Smooth muscle cell (in vitro differentiated cells): ENCODE data around the gene GEMIN7. TPM values are rescaled to one million over a fixed set of nuclear protein-coding genes. Genes with fewer than 3 reads are reported as not detected.

Source experiments
- DNase-seq: peaks from one replicate; lab custom pipeline; 2025; ENCODE audit not compliant: unreplicated experiment; lab: John Stamatoyannopoulos, UW
- H2AFZ ChIP-seq: fragments of 200-600 bp; sonication (generic); 2 replicates; pipeline ENCODE4 v1.6.0; 2016; ENCODE audit warnings: antibody characterized with exemption, low read depth, mild to moderate bottlenecking
- H3F3A ChIP-seq: fragments of 200-600 bp; sonication (generic); 2 replicates; pipeline ENCODE4 v1.6.0; 2017; ENCODE audit warnings: antibody characterized with exemption, low read depth
- H3K27ac ChIP-seq: fragments of 200-600 bp; sonication (generic); 2 replicates; pipeline ENCODE4 v1.5.1; 2016; ENCODE audit warnings: low read depth, mild to moderate bottlenecking
- H3K27me3 ChIP-seq: fragments of 200-600 bp; sonication (generic); 2 replicates; pipeline ENCODE4 v1.6.1; 2016; ENCODE audit warnings: low read depth, mild to moderate bottlenecking
- H3K36me3 ChIP-seq: fragments of 200-600 bp; sonication (generic); 2 replicates; pipeline ENCODE4 v1.5.1; 2016; ENCODE audit warnings: low read depth
- H3K4me1 ChIP-seq: fragments of 200-600 bp; sonication (generic); 2 replicates; pipeline ENCODE4 v1.5.1; 2016; ENCODE audit warnings: low read depth
- H3K4me2 ChIP-seq: fragments of 200-600 bp; sonication (generic); 2 replicates; pipeline ENCODE4 v1.6.0; 2016; ENCODE audit warnings: mild to moderate bottlenecking
- H3K4me3 ChIP-seq: fragments of 200-600 bp; sonication (generic); 2 replicates; pipeline ENCODE4 v1.5.1; 2016; ENCODE audit warnings: mild to moderate bottlenecking
- H3K79me2 ChIP-seq: fragments of 200-600 bp; sonication (generic); 2 replicates; pipeline ENCODE4 v1.6.0; 2016; ENCODE audit warnings: low read depth, mild to moderate bottlenecking
- H3K9ac ChIP-seq: fragments of 200-600 bp; sonication (generic); 2 replicates; pipeline ENCODE4 v1.6.0; 2016; ENCODE audit warnings: low read depth
- H3K9me3 ChIP-seq: fragments of 200-600 bp; sonication (generic); replicated peaks from 2 replicates; pipeline ENCODE4 v1.5.1; 2016; ENCODE audit warnings: low read depth
- H4K20me1 ChIP-seq: fragments of 200-600 bp; sonication (generic); 2 replicates; pipeline ENCODE4 v1.6.0; 2016; ENCODE audit warnings: low read depth
- WGBS: methylation state at CpG from one replicate; pipeline ENCODE4 v1.1.7; 2016; ENCODE audit warnings: low lambda C conversion rate; 5-methylcytosine and 5-hydroxymethylcytosine counted together
- polyA plus RNA-seq: library from polyadenylated mRNA; unstranded; fragments of >200 nt; fragmentation: Nextera tagmentation; extraction: Ambion mirVana; gene quantifications from 2 replicates; pipeline ENCODE4 v1.2.1, GENCODE V29; 2016
- total RNA-seq: library from RNA; depleted of rRNA; stranded (reverse); fragments of >200 nt; gene quantifications from 2 replicates; pipeline ENCODE4 v1.2.3, GENCODE V29; 2014
- TF ChIP-seq, protein P1 (sequence below): fragments of 200-600 bp; sonication (generic); IDR thresholded peaks from 2 replicates; pipeline ENCODE4 v1.5.1; 2017; ENCODE audit warnings: borderline replicate concordance, mild to moderate bottlenecking, antibody characterized with exemption; ENCODE audit not compliant: insufficient read depth, poor library complexity, severe bottlenecking

GEMIN7 gene
- total and polyA plus RNA-seq, 2 experiments from 2014 or later: 50.6 to 67.0 TPM

DNA sequence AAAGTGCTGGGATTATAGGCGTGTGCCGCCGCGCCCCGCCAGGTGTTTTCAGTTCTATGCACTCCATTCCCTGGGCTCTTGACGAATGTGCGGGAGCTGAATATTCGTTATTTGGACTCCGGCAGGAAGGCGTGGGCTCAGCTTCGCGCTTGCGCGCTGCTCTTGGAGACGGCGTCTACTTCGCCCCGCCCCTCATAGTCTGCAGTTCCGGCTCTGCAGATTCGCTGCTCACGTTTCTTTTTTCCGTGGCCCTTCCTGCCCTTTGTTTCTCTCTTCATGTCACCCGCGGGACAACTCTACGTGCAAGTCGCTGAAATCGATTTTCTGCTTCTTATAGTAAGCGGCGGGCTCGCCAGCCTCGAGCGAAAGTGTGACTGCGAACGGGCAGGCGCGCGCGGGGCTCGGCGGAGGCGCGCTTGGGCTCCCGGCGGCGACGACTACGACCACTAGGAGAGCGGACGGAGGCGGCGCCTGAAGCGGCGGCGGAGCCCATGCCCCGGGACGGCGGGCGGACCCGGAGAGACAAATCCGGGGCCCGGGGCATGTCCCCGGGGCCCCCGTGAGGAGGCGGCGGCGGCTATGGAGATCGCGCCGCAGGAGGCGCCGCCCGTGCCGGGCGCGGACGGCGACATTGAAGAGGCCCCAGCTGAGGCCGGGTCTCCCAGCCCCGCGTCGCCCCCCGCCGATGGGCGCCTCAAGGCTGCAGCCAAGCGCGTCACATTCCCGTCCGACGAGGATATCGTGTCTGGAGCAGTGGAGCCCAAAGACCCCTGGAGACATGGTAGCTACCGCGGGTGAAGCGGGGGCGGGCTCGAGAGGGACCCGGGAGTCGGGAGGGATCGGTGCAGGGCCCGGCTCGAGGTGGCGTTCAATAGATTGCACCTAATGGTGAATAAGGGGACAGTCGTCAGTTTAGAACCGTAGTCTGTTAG, 14.0 kb downstream of the GEMIN7 start, which contains the start of gene PPP1R37:
PPP1R37 (plus strand) TSS at position 433 of the 932 bp plus-strand sequence; CDS start at position 580, 147 bp downstream.
- H3K4me1 ChIP-seq: peaks cover 17% of the 10 kb centered on the region
- H3K9ac ChIP-seq: peak within 1 kb of the TSS; percentile 99
- H3K36me3 ChIP-seq: no peaks in the 10 kb centered on the region
- peaks cover 51% of the 10 kb centered on the region for H3K79me2 ChIP-seq
- peak within 1 kb of the TSS; percentile 96 for H3K4me3 ChIP-seq
- H3K9me3 ChIP-seq: no peaks in the 10 kb centered on the region
- TF ChIP-seq, protein P1, sequence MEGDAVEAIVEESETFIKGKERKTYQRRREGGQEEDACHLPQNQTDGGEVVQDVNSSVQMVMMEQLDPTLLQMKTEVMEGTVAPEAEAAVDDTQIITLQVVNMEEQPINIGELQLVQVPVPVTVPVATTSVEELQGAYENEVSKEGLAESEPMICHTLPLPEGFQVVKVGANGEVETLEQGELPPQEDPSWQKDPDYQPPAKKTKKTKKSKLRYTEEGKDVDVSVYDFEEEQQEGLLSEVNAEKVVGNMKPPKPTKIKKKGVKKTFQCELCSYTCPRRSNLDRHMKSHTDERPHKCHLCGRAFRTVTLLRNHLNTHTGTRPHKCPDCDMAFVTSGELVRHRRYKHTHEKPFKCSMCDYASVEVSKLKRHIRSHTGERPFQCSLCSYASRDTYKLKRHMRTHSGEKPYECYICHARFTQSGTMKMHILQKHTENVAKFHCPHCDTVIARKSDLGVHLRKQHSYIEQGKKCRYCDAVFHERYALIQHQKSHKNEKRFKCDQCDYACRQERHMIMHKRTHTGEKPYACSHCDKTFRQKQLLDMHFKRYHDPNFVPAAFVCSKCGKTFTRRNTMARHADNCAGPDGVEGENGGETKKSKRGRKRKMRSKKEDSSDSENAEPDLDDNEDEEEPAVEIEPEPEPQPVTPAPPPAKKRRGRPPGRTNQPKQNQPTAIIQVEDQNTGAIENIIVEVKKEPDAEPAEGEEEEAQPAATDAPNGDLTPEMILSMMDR: peak; percentile 8
- WGBS: 1% methylated on average over 97 of the region's 103 CpGs
- H3K27me3 ChIP-seq: no peaks in the 10 kb centered on the region
- H3F3A ChIP-seq: peaks cover 8% of the 10 kb centered on the region
- H2AFZ ChIP-seq: peak within 1 kb of the TSS; percentile 98
- H3K27ac ChIP-seq: peak within 1 kb of the TSS; percentile 99
- H4K20me1 ChIP-seq: peaks cover 43% of the 10 kb centered on the region
- DNase-seq: peak; percentile 70
- H3K4me2 ChIP-seq: peak within 1 kb of the TSS; percentile 93

DNA sequence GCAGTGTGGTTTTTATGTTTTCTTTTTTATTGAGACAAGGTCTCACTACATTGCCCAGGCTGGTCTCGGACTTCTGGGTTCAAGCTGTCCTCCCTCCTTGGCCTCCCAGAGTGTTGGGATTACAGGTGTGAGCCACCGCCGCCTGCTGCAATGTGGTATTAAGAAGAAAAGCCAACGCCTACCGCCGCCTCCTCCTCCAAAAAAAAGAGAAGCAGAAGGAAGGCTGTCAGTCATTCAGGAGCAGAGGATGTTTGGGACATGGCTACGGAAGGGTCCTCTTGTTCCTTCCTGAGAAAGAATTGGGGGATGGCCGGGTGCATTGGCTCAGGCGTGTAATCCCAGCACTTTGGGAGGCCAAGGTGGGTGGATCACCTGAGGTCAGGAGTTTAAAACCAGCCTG, 15.1 kb downstream of the GEMIN7 start:
- H4K20me1 ChIP-seq: peaks cover 54% of the 10 kb centered on the region
- no peak overlapping the region for H3K27ac ChIP-seq
- TF ChIP-seq, protein P1: no peak
- peaks cover 8% of the 10 kb centered on the region for H3F3A ChIP-seq
- peak overlapping the region; percentile 99 for H3K9ac ChIP-seq
- no peak overlapping the region for H2AFZ ChIP-seq
- H3K4me2 ChIP-seq: peak overlapping the region; percentile 93
- H3K36me3 ChIP-seq: no peaks in the 10 kb centered on the region
- DNase-seq: no peak
- peaks cover 59% of the 10 kb centered on the region for H3K79me2 ChIP-seq
- H3K9me3 ChIP-seq: no peaks in the 10 kb centered on the region
- peaks cover 27% of the 10 kb centered on the region for H3K4me1 ChIP-seq
- WGBS: 82% methylated on average over 9 of the region's 9 CpGs
- H3K27me3 ChIP-seq: no peaks in the 10 kb centered on the region
- peak overlapping the region; percentile 96 for H3K4me3 ChIP-seq

GRCh38 chr19:45094707-45095106, 15.6 kb downstream of the GEMIN7 start:
- H3K9me3 ChIP-seq: no peaks in the 10 kb centered on the region
- DNase-seq: no peak
- no peaks in the 10 kb centered on the region for H3K36me3 ChIP-seq
- H3K79me2 ChIP-seq: peaks cover 65% of the 10 kb centered on the region
- no peak overlapping the region for H3K9ac ChIP-seq
- H4K20me1 ChIP-seq: peaks cover 60% of the 10 kb centered on the region
- H3K4me1 ChIP-seq: peaks cover 32% of the 10 kb centered on the region
- peak overlapping the region; percentile 96 for H3K4me3 ChIP-seq
- TF ChIP-seq, protein P1: no peak
- H3K27me3 ChIP-seq: no peaks in the 10 kb centered on the region
- H3F3A ChIP-seq: peaks cover 8% of the 10 kb centered on the region
- H3K27ac ChIP-seq: no peak overlapping the region
- H3K4me2 ChIP-seq: peak overlapping the region; percentile 93
- WGBS: 94% methylated on average over 5 of the region's 5 CpGs
- no peak overlapping the region for H2AFZ ChIP-seq
